Measurements from ENCODE around the gene NPC1L1.

DNA sequence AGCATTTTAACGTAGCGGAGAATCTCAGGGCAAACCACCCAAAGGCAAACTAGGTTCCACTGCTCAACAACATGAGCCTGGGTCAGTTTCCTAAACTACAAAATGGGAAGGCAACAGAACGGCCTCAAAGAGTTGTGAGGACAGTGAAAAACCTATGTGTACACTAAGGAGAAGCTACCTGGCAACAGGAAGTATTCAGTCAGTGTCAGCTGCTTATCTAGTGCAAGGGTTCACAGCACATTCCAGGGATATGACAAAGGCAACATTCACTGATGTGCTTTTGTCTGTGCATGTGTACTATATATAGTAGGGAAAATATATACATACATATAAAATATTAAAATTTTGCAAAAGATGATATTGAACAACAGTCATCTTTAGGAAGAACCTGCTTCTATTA lies 67.8 kb downstream of the NPC1L1 start:
- no peak for TF ChIP-seq CTCF (conservative IDR thresholded peaks at IDR 0.05 in 1 of 2, IDR thresholded peaks at IDR 0.05 in 1 of 2; ENCODE audit: extremely low read depth in 1 of 2, insufficient read depth in 1 of 2, low read depth in 1 of 2, low read length in 2 of 2)
- TF ChIP-seq EZH2 (IDR thresholded peaks at IDR 0.05; ENCODE audit: borderline replicate concordance, low read length), result no peak
